Tibial artery (tissue), 4 donors: ENCODE measurements around the gene C15orf40.
"Not testable (repeated sequence)": the region's sequence is repeated elsewhere in the genome, so short reads cannot be mapped to it uniquely, and the experiment has no call there.

Experiments
- DNase-seq, 2 donors: peaks; one replicate each; pipeline ENCODE4 v3.0.0-alpha.2; 2019
- H3K27ac ChIP-seq, 2 donors: fragments of 200-600 bp; sonication (generic) in 1 of 2; 1 replicate in 1 of 2; 2 replicates in 1 of 2; pipeline ENCODE4 v1.5.1; 2018 to 2019; ENCODE audit warnings: mild to moderate bottlenecking in 1 of 2
- H3K27me3 ChIP-seq, 2 donors: fragments of 200-600 bp; sonication (generic) in 1 of 2; one replicate each; pipeline versions ENCODE4 v1.5.1 to v1.6.0; 2016 to 2019
- H3K36me3 ChIP-seq, 3 donors: fragments of 200-600 bp; sonication (generic) in 2 of 3; one replicate each; pipeline ENCODE4 v1.5.1; 2016 to 2019; ENCODE audit warnings: mild to moderate bottlenecking in 2 of 3
- H3K4me1 ChIP-seq, 4 donors: fragments of 200-600 bp; sonication (generic) in 2 of 4; 1 replicate in 3 of 4; 2 replicates in 1 of 4; pipeline ENCODE4 v1.5.1; 2016 to 2019
- H3K4me3 ChIP-seq, 2 donors: fragments of 200-600 bp; sonication (generic) in 1 of 2; 1 replicate in 1 of 2; 2 replicates in 1 of 2; pipeline ENCODE4 v1.5.1; 2018 to 2019; ENCODE audit warnings: mild to moderate bottlenecking in 2 of 2
- H3K9me3 ChIP-seq, 3 donors: fragments of 200-600 bp; sonication (generic) in 1 of 3; one replicate each; pipeline ENCODE4 v1.5.1; 2016 to 2019
- CTCF ChIP-seq, 2 experiments: fragments of 200-600 bp in 1 of 2; fragments of 450-650 bp in 1 of 2; IDR thresholded peaks; one replicate each; pipeline ENCODE4 v1.5.1; 2017 to 2019; ENCODE audit warnings: antibody characterized with exemption in 2 of 2, mild to moderate bottlenecking in 1 of 2, moderate library complexity in 1 of 2
- intact Hi-C: fragments of 100-400 bp; cut with DNase I; formaldehyde crosslinking; loops from one replicate; pipeline ENCODE4 v1.15.0; 2023; ENCODE audit warnings: low total_unique reads

The C15orf40 gene

GRCh38 chr15:82945326-82945725 is 66.1 kb downstream of the C15orf40 start:
- no peak for DNase-seq
- H3K9me3 ChIP-seq, result no peaks in the 10 kb centered on the region
- H3K27ac ChIP-seq, result no peak overlapping the region
- peaks cover 0 to 5% of the 10 kb centered on the region in 2 donors for H3K27me3 ChIP-seq
- no peak overlapping the region for H3K4me3 ChIP-seq
- peaks cover 0 to 4% (median 0%) of the 10 kb centered on the region in 4 donors for H3K4me1 ChIP-seq
- no peak for TF ChIP-seq CTCF (IDR thresholded peaks at IDR 0.05)
- H3K36me3 ChIP-seq, result no peaks in the 10 kb centered on the region
- intact Hi-C loops, result no loop called here

- intact Hi-C loops, result no loop called here
- peaks cover 0 to 4% (median 0%) of the 10 kb centered on the region in 4 donors for H3K4me1 ChIP-seq
These were observed 66.6 kb downstream of the C15orf40 start for GRCh38 chr15:82944821-82945220.

GRCh38 chr15:82944056-82944455 is 67.4 kb downstream of the C15orf40 start:
- intact Hi-C loops, result no loop called here

More at GRCh38 chr15:82944821-82945220, 66.6 kb downstream of the C15orf40 start:
- H3K9me3 ChIP-seq, result no peaks in the 10 kb centered on the region
- no peak for DNase-seq
- no peak overlapping the region for H3K4me3 ChIP-seq
- TF ChIP-seq CTCF (IDR thresholded peaks at IDR 0.05), result no peak
- H3K27me3 ChIP-seq, result peaks cover 0 to 5% of the 10 kb centered on the region in 2 donors
- H3K36me3 ChIP-seq, result no peaks in the 10 kb centered on the region
- H3K27ac ChIP-seq, result no peak overlapping the region

GRCh38 chr15:82943176-82943575 is 68.3 kb downstream of the C15orf40 start:
- Histone ChIP-seq H3K4me1 (peaks cover 0 to 4% (median 0%) of the 10 kb centered on the region in 4 donors), H3K27me3 (peaks cover 0 to 5% of the 10 kb centered on the region in 2 donors), H3K27ac (no peak overlapping the region), H3K4me3 (no peak overlapping the region), H3K36me3 (no peaks in the 10 kb centered on the region), H3K9me3 (no peaks in the 10 kb centered on the region)
- TF ChIP-seq CTCF (IDR thresholded peaks at IDR 0.05), result no peak
- no peak for DNase-seq
- intact Hi-C loops, result no loop called here

More at GRCh38 chr15:82944056-82944455, 67.4 kb downstream of the C15orf40 start:
- Histone ChIP-seq H3K4me3 (no peak overlapping the region), H3K27me3 (peaks cover 0 to 5% of the 10 kb centered on the region in 2 donors), H3K4me1 (peaks cover 0 to 4% (median 0%) of the 10 kb centered on the region in 4 donors), H3K9me3 (no peaks in the 10 kb centered on the region), H3K36me3 (no peaks in the 10 kb centered on the region), H3K27ac (no peak overlapping the region)
- DNase-seq, result no peak
- no peak for TF ChIP-seq CTCF (IDR thresholded peaks at IDR 0.05)

GRCh38 chr15:82942691-82943090 is 68.7 kb downstream of the C15orf40 start:
- H3K27ac ChIP-seq, result no peak overlapping the region
- peaks cover 0 to 4% (median 0%) of the 10 kb centered on the region in 4 donors for H3K4me1 ChIP-seq
- H3K4me3 ChIP-seq, result no peak overlapping the region
- peaks cover 0 to 5% of the 10 kb centered on the region in 2 donors for H3K27me3 ChIP-seq
- DNase-seq, result no peak
- TF ChIP-seq CTCF (IDR thresholded peaks at IDR 0.05), result no peak
- no peaks in the 10 kb centered on the region for H3K36me3 ChIP-seq
- intact Hi-C loops, result no loop called here
- no peaks in the 10 kb centered on the region for H3K9me3 ChIP-seq

- H3K9me3 ChIP-seq, DNase-seq, H3K27ac ChIP-seq, H3K36me3 ChIP-seq, H3K4me1 ChIP-seq, intact Hi-C loops, H3K4me3 ChIP-seq, H3K27me3 ChIP-seq: not testable (repeated sequence)
These were observed 71.8 kb downstream of the C15orf40 start for GRCh38 chr15:82939678-82940077.
